GM19025 (cell line): ENCODE measurements around the gene SDK1.

ENCODE experiments used
- ATAC-seq: cut with Tn5 transposase; IDR thresholded peaks from one replicate; pipeline ENCODE4 v1.9.1; 2021; ENCODE audit warnings: mild to moderate bottlenecking, low read depth, moderate library complexity; ENCODE audit not compliant: unreplicated experiment

Gene SDK1

GRCh38 chr7:3332308-3332707 lies 31.3 kb downstream of the SDK1 start:
- ATAC-seq: no peak

DNA sequence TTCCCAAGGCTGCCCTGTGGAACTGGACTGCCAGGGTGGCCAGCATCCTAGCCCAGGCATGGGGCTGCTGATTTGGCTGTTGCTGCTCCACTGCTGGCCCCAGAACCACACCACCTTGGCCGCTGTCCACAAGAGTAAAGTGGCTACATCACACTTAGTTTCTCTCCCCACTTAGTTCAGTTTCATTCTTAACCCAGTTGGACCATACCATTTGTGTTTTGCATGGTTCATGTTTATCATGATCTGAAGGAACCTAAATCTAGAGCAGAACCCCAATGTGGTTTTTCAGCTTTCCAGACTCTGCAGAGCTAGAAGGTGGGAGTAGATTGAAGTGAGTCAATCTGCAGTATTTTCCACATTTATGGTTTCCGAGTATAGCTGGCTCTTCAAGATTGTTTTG lies 32.8 kb downstream of the SDK1 start:
- ATAC-seq: no peak

GRCh38 chr7:3336042-3336665 lies 35.1 kb downstream of the SDK1 start:
- no peak for ATAC-seq

DNA sequence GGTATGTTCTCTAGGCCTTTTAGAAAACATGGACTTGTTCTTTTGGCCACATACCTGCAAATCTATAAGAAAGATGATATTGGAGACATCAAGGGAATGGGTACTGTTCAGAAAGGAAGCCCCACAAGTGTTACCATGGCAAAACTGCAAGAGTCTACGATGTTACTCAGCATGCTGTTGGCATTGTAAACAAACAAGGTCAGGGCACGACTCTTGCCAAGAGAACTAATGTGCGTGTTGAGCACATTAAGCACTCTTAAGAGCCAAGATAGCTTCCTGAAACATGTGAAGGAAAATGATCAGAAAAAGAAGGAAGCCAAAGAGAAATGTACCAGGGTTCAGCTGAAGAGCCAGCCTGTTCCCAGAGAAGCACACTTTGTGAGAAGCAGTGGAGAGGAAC lies 37.1 kb downstream of the SDK1 start:
- ATAC-seq: no peak

GRCh38 chr7:3345699-3346481 lies 44.8 kb downstream of the SDK1 start:
- ATAC-seq: no peak

DNA sequence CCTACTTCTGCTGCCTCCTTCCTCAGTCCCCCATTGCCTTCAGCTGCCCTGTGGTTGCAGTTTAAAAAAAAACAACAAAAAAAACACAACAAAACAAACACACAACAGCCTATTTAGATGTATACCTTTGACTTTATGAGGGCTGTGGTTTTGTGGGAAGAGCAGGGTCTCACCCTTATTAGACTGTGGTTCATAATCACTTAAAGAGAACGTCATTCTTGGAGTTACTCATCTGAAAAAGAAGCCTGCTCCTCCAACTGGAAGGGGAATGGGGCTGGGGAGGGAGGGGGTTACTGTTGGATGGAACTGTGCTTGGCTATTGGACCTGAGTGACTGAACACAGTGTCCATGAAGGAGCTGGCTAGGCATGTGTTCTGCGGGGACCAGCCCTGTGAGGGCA lies 48.1 kb downstream of the SDK1 start:
- no peak for ATAC-seq

- no peak for ATAC-seq
Observed at GRCh38 chr7:3356173-3356572, 55.1 kb downstream of the SDK1 start.

DNA sequence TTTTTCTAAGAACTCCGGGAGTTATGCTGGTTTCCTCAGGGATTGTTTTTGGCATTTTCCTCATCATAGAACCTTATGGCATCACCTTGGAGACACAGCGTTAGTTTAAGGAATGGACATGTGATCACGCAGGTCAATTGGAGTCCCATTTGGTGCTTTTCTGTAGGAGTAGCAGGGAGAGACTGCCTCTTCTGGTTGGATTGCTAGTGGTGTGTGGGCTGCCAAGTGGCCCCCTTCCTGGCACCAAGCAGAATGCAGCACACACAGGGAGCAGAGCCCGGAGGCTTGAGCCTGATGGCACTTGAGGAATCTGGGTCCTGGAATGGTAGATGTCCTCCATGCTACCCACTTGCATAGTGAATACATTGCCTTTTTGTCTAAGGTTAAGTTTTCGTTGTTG lies 57.9 kb downstream of the SDK1 start:
- ATAC-seq: no peak

GRCh38 chr7:3367261-3367660 lies 66.2 kb downstream of the SDK1 start:
- ATAC-seq: no peak

- no peak for ATAC-seq
Observed at GRCh38 chr7:3370068-3370830, 69.2 kb downstream of the SDK1 start.

GRCh38 chr7:3370921-3371320 lies 69.9 kb downstream of the SDK1 start:
- ATAC-seq: no peak

DNA sequence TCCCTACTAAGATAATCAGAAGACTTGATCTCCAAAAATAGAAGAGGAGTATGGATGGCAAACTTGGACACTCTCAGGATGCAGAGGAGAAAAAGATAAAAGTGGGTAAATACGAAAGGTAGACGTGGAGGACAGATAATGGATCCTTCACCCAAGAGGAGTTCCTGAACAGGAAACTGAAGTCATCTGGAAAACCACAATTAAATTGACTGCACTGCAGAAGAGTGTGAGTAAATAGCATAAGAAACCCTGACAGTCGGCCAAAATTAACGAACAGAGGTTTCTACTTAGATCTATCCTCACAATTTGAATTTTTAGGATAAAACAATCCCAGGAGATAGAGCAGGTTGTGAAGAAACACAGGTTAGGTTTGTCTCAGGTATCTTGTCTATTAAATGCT lies 70.5 kb downstream of the SDK1 start:
- no peak for ATAC-seq

DNA sequence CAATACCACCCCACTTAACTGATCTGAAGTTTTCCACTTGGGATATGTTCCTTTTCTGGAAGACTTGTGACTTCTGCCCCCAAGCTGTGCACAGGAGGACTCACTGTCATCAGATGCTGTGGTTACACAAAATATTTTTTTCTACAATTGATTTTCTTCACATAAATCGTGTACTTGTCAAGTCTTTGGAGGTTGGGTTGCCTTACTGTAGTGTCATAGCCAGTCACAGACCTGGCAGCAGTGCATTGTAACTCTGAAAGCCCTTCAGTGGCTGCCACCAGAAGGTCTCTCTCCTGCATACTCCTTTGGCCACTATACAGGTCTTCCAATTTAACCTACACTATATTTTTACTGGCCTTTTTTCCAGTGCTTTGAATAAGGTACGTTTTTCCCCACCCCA lies 73.2 kb downstream of the SDK1 start:
- ATAC-seq: no peak

GRCh38 chr7:3378390-3379150 lies 77.5 kb downstream of the SDK1 start:
- no peak for ATAC-seq

DNA sequence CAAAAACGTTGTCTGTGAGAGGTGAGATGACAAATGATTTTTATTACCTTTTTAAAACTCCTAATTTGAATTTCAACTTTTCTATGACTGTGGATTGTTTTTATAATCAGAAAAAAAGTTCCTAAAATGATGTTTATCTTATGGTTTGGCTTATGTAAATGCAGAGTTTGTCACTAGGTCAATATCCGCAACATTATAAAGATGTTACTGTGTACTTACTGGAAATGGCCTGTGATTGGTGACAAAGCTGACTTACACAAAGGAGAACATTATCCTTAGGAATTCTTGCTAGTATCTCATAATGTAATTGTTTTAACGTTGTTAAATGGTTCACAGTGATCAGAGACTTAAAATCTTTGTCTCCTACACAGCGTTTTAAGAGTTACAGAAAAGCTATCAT lies 79.0 kb downstream of the SDK1 start:
- no peak for ATAC-seq

DNA sequence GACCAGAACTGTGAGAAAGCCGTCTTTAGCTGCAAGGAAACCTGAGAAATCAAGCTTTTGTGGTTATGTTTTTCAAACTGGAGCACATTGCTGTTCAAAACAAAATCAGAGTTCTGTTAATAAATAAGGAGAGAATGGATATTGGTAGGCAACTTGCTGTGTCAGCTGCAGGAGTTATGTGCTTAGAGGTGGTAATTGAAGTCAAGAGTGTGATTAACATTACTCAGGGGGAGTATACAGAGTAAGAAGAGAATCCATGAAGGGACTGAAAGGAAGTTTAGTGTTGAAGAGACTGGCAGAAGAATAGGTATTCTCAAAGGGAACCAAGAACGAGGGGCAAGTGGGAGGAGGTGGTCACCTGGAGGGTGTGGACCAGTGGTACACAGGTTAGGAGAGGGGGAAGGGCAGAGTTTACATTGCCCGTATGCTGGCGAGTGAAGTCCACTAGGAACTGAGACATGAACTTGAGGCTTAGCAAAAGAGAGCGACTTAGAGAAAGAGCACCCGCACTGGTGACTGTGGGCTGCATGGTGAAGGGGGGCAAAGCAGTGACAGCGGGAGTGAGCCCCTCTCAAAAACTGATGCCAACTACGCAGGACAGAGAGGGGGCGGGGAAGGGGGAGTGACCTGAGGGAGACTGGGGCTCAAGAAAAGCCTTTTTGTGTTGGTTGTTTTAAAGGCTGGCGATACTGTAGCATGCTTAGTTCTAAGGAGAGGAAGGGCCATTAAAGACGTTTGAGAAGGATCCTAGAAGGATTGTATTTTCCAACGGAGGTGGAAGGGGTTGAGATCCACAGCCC lies 80.0 kb downstream of the SDK1 start:
- no peak for ATAC-seq

- no peak for ATAC-seq
Observed at GRCh38 chr7:3386423-3387190, 85.6 kb downstream of the SDK1 start.

DNA sequence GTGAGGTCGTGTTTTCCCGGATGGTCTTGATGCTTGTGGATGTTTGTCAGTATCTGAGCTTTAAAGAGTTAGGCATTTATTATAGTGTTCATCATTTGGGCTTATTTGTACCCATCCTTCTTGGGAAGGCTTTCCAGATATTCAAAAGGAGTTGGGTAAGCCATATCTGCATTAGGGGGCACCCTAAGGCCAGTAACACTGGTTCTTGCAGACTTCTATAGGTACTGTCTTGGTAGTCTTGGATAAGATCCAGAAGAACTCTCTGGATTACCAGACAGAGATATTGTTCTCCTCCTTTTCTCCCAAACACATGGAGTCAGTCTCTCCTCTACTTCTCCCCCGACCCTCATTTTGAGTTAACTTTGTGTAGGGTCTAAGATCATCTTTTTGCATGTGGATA lies 92.8 kb downstream of the SDK1 start:
- no peak for ATAC-seq

GRCh38 chr7:3397324-3397723 lies 96.3 kb downstream of the SDK1 start:
- ATAC-seq: no peak
